ENCODE data around the gene TP53TG5. TPM values are rescaled to one million over a fixed set of nuclear protein-coding genes. Genes with fewer than 3 reads are reported as not detected.
A peak's percentile ranks its signal among the peaks of the same experiment; 100 is the strongest.

Gene TP53TG5
- total RNA-seq, 5 donors from 2014 or later (not counting 1 experiment from before 2014, with no cell fraction given) = 0.10 to 0.23 (median 0.16) TPM; not detected in 2

DNA sequence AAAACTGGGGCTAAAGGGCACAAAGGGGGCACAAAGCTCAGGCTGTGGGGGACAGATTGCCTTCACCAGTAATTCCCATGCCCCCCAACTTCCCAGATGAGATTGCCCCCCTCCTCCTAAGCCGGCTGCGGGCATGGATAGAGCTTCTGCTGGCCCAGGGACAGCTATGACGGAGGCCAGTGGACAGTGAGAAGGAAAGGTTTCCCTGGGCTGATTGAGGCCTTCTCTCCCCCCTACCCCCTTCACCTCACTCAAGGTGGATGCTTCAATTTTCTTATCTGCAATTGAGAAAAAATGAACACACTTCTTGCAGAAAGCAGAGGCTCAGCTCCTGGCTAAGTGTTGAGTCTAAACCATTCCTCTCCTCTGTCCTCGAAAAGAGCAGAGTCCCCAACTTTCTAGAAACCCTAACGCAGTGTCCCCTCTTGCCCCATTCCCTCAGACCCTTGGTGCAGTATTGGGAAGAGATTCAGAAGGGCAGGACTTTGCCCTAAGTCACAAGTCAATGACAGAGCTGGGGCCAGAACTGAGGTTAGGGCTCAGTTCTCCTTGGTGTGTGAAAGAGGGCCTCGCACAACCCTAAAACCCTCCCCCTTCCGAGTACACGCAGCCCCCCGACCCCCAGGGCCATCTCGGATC is 30.7 kb downstream of the TP53TG5 start:
- DNase-seq (no peak), ATAC-seq (replicated peaks in 1 of 4) (peak; percentile 10 to 18 (median 16))
- H3K4me3 Mint-ChIP-seq = peak overlapping the region; percentile 73 to 78 (median 74)
- H3K27me3 ChIP-seq (replicated peaks in 1 of 2; ENCODE audit: control insufficient read depth in 2 of 2, extremely low read depth in 1 of 2, insufficient read depth in 2 of 2, low read length in 1 of 2) = peaks cover 0 to 17% of the 10 kb centered on the region in 2 experiments
- peaks cover 12 to 30% (median 19%) of the 10 kb centered on the region in 3 donors for H3K4me1 Mint-ChIP-seq
- peaks cover 0 to 15% of the 10 kb centered on the region in 2 experiments for H3K4me1 ChIP-seq (ENCODE audit: control insufficient read depth in 1 of 2, extremely low read depth in 1 of 2, insufficient read depth in 2 of 2, low read length in 2 of 2)
- peak overlapping the region; percentile 52 to 61 for H3K4me3 ChIP-seq (ENCODE audit: control insufficient read depth in 1 of 2, extremely low read depth in 1 of 2, low read length in 1 of 2)
- H3K27me3 Mint-ChIP-seq = peaks cover 8 to 12% of the 10 kb centered on the region in 2 donors
- 0% methylated on average over 1 of the region's 10 CpGs for WGBS (ENCODE audit: insufficient coverage)
- no peak overlapping the region for H3K27ac ChIP-seq (ENCODE audit: low read length)
- no peaks in the 10 kb centered on the region for H3K36me3 ChIP-seq (ENCODE audit: control insufficient read depth in 2 of 2, extremely low read depth in 1 of 2, insufficient read depth in 1 of 2, low read length in 1 of 2)
- H3K9me3 ChIP-seq = no peaks in the 10 kb centered on the region
- POLR2A ChIA-PET = interaction anchor here in 1 of 2 donors (0.6 kb wide), 1 partner anchor 21 kb away, joined by 8 read pairs; no protein-coding TSS in a partner anchor
- H3K9me3 Mint-ChIP-seq = no peaks in the 10 kb centered on the region
- CTCF ChIA-PET = interaction anchor here (1.2 to 1.4 kb wide), 2 partner anchors 53 to 89 kb away, joined by 3 to 4 read pairs; no protein-coding TSS in a partner anchor
- H3K27ac Mint-ChIP-seq = peak overlapping the region in 1 of 2 donors; percentile 11
- no peaks in the 10 kb centered on the region for H3K36me3 Mint-ChIP-seq

DNA sequence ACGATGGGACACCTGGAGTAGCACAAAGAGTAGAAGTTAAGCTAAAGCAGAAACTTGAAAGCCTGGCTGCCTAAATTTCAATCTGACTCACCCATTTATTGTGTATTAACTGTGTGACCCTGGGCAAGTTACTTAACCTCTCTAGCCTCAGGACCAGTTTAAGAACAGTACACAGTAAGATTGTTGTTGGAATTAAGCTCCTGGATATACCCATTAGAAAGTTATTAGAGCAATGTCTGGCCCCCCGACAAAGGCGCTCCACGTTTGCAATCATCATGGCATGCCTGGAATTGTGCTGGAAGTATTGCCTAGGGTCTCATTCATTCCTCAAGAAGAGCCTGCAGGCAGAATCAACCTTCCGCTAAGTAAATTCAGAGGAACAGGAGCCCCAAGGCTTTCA is 31.3 kb downstream of the TP53TG5 start:
- Histone ChIP-seq H3K9me3 (no peaks in the 10 kb centered on the region), H3K4me3 (ENCODE audit: control insufficient read depth in 1 of 2, extremely low read depth in 1 of 2, low read length in 1 of 2) (no peak overlapping the region), H3K27ac (ENCODE audit: low read length) (no peak overlapping the region), H3K36me3 (ENCODE audit: control insufficient read depth in 2 of 2, extremely low read depth in 1 of 2, insufficient read depth in 1 of 2, low read length in 1 of 2) (no peaks in the 10 kb centered on the region), H3K27me3 (replicated peaks in 1 of 2; ENCODE audit: control insufficient read depth in 2 of 2, extremely low read depth in 1 of 2, insufficient read depth in 2 of 2, low read length in 1 of 2) (peaks cover 0 to 17% of the 10 kb centered on the region in 2 experiments), H3K4me1 (ENCODE audit: control insufficient read depth in 1 of 2, extremely low read depth in 1 of 2, insufficient read depth in 2 of 2, low read length in 2 of 2) (peaks cover 0 to 15% of the 10 kb centered on the region in 2 experiments)
- H3K27me3 Mint-ChIP-seq = peaks cover 8 to 12% of the 10 kb centered on the region in 2 donors
- WGBS (ENCODE audit: insufficient coverage) = 96% methylated on average over 4 of the region's 5 CpGs
- no peak for DNase-seq
- POLR2A ChIA-PET = interaction anchor here in 1 of 2 donors (0.6 kb wide), 1 partner anchor 21 kb away, joined by 8 read pairs; no protein-coding TSS in a partner anchor
- ATAC-seq (replicated peaks in 1 of 4) = no peak
- H3K36me3 Mint-ChIP-seq = no peaks in the 10 kb centered on the region
- H3K27ac Mint-ChIP-seq = no peak overlapping the region
- peak overlapping the region; percentile 73 to 78 (median 74) for H3K4me3 Mint-ChIP-seq
- CTCF ChIA-PET = interaction anchor here (1.2 to 1.4 kb wide), 2 partner anchors 53 to 90 kb away, joined by 3 to 4 read pairs; no protein-coding TSS in a partner anchor
- H3K4me1 Mint-ChIP-seq = peaks cover 12 to 30% (median 19%) of the 10 kb centered on the region in 3 donors
- no peaks in the 10 kb centered on the region for H3K9me3 Mint-ChIP-seq

DNA sequence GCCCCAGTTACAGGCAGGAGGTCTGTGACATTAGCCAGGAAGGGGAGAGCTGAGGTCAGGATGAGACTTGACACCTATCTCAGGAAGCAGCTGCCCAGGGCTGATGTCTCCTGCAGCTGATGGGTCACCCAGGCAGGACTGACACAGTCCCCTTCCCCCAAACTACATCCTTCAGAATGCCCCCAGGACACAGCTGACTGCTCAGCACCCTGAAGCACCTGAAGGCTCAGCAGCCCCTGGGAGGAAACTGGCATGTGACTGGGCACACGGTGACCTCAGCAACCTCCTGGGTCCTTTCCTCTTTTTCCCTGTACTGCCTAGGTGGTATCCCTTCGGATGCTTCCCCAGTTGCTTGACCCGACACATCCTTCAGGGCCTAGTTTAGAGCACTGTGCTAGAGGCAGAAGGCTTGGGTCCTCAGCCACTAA is 31.8 kb downstream of the TP53TG5 start:
- H3K9me3 ChIP-seq = no peaks in the 10 kb centered on the region
- peaks cover 8 to 12% of the 10 kb centered on the region in 2 donors for H3K27me3 Mint-ChIP-seq
- peaks cover 12 to 30% (median 19%) of the 10 kb centered on the region in 3 donors for H3K4me1 Mint-ChIP-seq
- peaks cover 0 to 17% of the 10 kb centered on the region in 2 experiments for H3K27me3 ChIP-seq (replicated peaks in 1 of 2; ENCODE audit: control insufficient read depth in 2 of 2, extremely low read depth in 1 of 2, insufficient read depth in 2 of 2, low read length in 1 of 2)
- no peaks in the 10 kb centered on the region for H3K36me3 Mint-ChIP-seq
- no peak for ATAC-seq (replicated peaks in 1 of 4)
- H3K36me3 ChIP-seq (ENCODE audit: control insufficient read depth in 2 of 2, extremely low read depth in 1 of 2, insufficient read depth in 1 of 2, low read length in 1 of 2) = no peaks in the 10 kb centered on the region
- no peak overlapping the region for H3K27ac ChIP-seq (ENCODE audit: low read length)
- CTCF ChIA-PET = interaction anchor here in 1 of 2 donors (1.2 kb wide), 1 partner anchor 52 kb away, joined by 3 read pairs; no protein-coding TSS in a partner anchor
- POLR2A ChIA-PET = no interaction called here
- no peaks in the 10 kb centered on the region for H3K9me3 Mint-ChIP-seq
- DNase-seq = no peak
- no peak overlapping the region for H3K27ac Mint-ChIP-seq
- no peak overlapping the region for H3K4me3 Mint-ChIP-seq
- H3K4me3 ChIP-seq (ENCODE audit: control insufficient read depth in 1 of 2, extremely low read depth in 1 of 2, low read length in 1 of 2) = no peak overlapping the region
- H3K4me1 ChIP-seq (ENCODE audit: control insufficient read depth in 1 of 2, extremely low read depth in 1 of 2, insufficient read depth in 2 of 2, low read length in 2 of 2) = peaks cover 0 to 15% of the 10 kb centered on the region in 2 experiments
- WGBS (ENCODE audit: insufficient coverage) = 61% methylated on average over 3 of the region's 3 CpGs

DNA sequence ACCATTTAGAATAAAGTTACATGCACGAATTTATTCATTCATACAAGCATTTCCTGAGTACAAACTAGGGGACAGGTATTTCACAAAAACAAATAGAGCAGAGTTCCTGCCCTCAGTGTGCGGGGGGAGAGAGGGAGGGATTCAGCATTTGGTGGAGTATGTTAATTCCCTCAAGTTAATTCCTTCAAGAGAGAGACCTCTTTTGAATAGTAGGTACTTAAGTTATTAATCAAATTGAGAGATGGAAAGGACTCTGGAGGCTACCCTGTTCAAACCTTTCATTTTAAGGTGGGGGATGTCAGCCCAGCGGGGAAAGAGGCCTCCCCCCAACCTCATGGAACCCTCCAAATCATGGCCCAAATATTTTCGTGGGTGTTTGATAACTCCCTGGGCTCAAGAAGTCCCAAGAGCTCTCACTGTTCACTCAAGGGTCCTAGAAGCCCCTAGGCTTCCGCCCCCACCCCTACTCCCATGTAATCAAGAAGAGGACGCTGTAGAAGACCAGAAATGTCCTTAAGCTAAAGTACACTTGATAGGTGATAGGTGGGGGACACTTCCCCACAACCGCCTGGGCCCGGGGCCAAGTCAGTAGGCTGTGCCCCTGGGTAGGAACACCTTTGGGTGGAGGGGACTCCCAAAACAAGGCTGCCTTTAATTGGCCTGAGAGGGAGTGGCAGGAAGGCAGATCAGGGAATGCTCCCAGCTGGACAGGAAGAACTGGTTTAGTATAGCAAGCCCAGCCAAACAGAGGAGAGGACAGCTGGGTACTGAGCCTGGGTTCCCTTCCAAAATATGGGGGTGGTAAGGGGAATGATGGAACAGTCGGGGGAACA is 32.8 kb downstream of the TP53TG5 start:
- H3K27me3 Mint-ChIP-seq = peaks cover 8 to 12% of the 10 kb centered on the region in 2 donors
- ChIA-PET CTCF (interaction anchor here in 1 of 2 donors (0.6 kb wide), 1 partner anchor 49 kb away, joined by 4 read pairs; no protein-coding TSS in a partner anchor), POLR2A (interaction anchor here in 1 of 2 donors (0.6 kb wide), 1 partner anchor 93 kb away, joined by 3 read pairs; no protein-coding TSS in a partner anchor)
- no peaks in the 10 kb centered on the region for H3K9me3 ChIP-seq
- no peak overlapping the region for H3K4me3 ChIP-seq (ENCODE audit: control insufficient read depth in 1 of 2, extremely low read depth in 1 of 2, low read length in 1 of 2)
- DNase-seq (no peak), ATAC-seq (replicated peaks in 1 of 4) (no peak)
- H3K9me3 Mint-ChIP-seq = no peaks in the 10 kb centered on the region
- H3K36me3 Mint-ChIP-seq = no peaks in the 10 kb centered on the region
- H3K4me1 ChIP-seq (ENCODE audit: control insufficient read depth in 1 of 2, extremely low read depth in 1 of 2, insufficient read depth in 2 of 2, low read length in 2 of 2) = peaks cover 0 to 15% of the 10 kb centered on the region in 2 experiments
- no peak overlapping the region for H3K4me3 Mint-ChIP-seq
- H3K27ac ChIP-seq (ENCODE audit: low read length) = no peak overlapping the region
- H3K4me1 Mint-ChIP-seq = peaks cover 12 to 30% (median 19%) of the 10 kb centered on the region in 3 donors
- WGBS (ENCODE audit: insufficient coverage) = 70% methylated on average over 3 of the region's 9 CpGs
- no peak overlapping the region for H3K27ac Mint-ChIP-seq
- H3K27me3 ChIP-seq (replicated peaks in 1 of 2; ENCODE audit: control insufficient read depth in 2 of 2, extremely low read depth in 1 of 2, insufficient read depth in 2 of 2, low read length in 1 of 2) = peaks cover 0 to 17% of the 10 kb centered on the region in 2 experiments
- no peaks in the 10 kb centered on the region for H3K36me3 ChIP-seq (ENCODE audit: control insufficient read depth in 2 of 2, extremely low read depth in 1 of 2, insufficient read depth in 1 of 2, low read length in 1 of 2)

DNA sequence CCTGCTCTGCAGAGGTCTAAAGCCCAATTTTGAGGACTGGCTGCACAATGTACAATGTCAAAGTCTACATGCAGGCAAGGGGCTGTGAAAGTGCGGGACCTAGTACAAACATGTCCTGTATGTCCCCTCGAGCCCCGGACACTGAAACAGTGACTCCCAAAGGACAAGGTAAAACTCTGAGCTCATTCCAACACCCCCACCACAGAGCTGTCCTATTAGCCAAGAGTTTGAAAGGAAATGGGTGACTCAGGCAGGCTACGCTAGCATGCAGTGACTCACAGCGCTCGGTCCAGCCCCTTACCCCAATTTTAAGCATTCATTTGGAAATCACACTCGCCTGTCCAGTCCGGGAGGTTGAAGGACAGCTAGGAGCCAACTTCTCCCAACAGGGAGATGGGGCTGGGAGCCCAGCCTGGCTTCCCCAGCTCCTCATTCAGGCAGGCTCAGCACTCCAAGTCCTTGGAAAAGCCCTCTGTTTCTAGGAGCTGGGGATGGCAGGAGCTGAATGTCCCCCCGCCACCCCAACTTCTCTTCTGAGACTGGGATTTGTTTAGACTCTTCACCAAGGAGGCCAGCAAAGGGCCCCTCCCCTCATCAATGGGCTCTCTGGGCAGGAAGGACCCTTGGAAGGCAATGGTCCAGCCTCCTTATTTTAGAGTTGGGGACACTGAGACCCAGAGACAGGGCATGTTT is 33.8 kb downstream of the TP53TG5 start:
- Mint-ChIP-seq H3K4me1 (peaks cover 12 to 30% (median 19%) of the 10 kb centered on the region in 3 donors), H3K9me3 (no peaks in the 10 kb centered on the region), H3K27ac (no peak overlapping the region), H3K36me3 (no peaks in the 10 kb centered on the region), H3K4me3 (no peak overlapping the region), H3K27me3 (peaks cover 8 to 12% of the 10 kb centered on the region in 2 donors)
- H3K27ac ChIP-seq (ENCODE audit: low read length) = no peak overlapping the region
- peaks cover 0 to 17% of the 10 kb centered on the region in 2 experiments for H3K27me3 ChIP-seq (replicated peaks in 1 of 2; ENCODE audit: control insufficient read depth in 2 of 2, extremely low read depth in 1 of 2, insufficient read depth in 2 of 2, low read length in 1 of 2)
- ChIA-PET POLR2A (no interaction called here), CTCF (no interaction called here)
- peaks cover 0 to 15% of the 10 kb centered on the region in 2 experiments for H3K4me1 ChIP-seq (ENCODE audit: control insufficient read depth in 1 of 2, extremely low read depth in 1 of 2, insufficient read depth in 2 of 2, low read length in 2 of 2)
- 85% methylated on average over 6 of the region's 9 CpGs for WGBS (ENCODE audit: insufficient coverage)
- ATAC-seq (replicated peaks in 1 of 4) (no peak), DNase-seq (no peak)
- no peak overlapping the region for H3K4me3 ChIP-seq (ENCODE audit: control insufficient read depth in 1 of 2, extremely low read depth in 1 of 2, low read length in 1 of 2)
- H3K9me3 ChIP-seq = no peaks in the 10 kb centered on the region
- H3K36me3 ChIP-seq (ENCODE audit: control insufficient read depth in 2 of 2, extremely low read depth in 1 of 2, insufficient read depth in 1 of 2, low read length in 1 of 2) = no peaks in the 10 kb centered on the region

All from T-cell (primary cell).